Lower leg skin (tissue), 4 donors: ENCODE measurements around the gene FCSK. TPM values are rescaled to one million over a fixed set of nuclear protein-coding genes. Genes with fewer than 3 reads are reported as not detected.

Experiments
- DNase-seq, 2 donors: peaks; one replicate each; pipeline ENCODE4 v3.0.0-alpha.2; 2019; ENCODE audit warnings: low spot score in 2 of 2
- H3K4me3 ChIP-seq: fragments of 200-600 bp; sonication (generic); 2 replicates; pipeline ENCODE4 v1.5.1; 2017; ENCODE audit warnings: mild to moderate bottlenecking, low read depth; ENCODE audit not compliant: poor library complexity, severe bottlenecking
- POLR2A ChIP-seq, 2 donors: fragments of 450-650 bp; IDR thresholded peaks; one replicate each; pipeline ENCODE4 v1.6.1; 2016 to 2017; ENCODE audit warnings: antibody characterized with exemption in 2 of 2, mild to moderate bottlenecking in 1 of 2, moderate library complexity in 1 of 2
- WGBS, 2 donors: methylation state at CpG; one replicate each; pipeline ENCODE4 v1.1.5; 2018; 5-methylcytosine and 5-hydroxymethylcytosine counted together
- intact Hi-C: fragments of 100-400 bp; cut with DNase I; formaldehyde crosslinking; loops from one replicate; pipeline ENCODE4 v1.15.0; 2023; ENCODE audit warnings: low total_unique reads
- total RNA-seq, 4 donors: library from RNA; depleted of rRNA; stranded (reverse); fragments of >200 nt; gene quantifications; one replicate each; pipeline ENCODE4 v1.1.0, GENCODE V29; 2016
- TF ChIP-seq, protein P1 (sequence below), 3 donors: fragments of 450-650 bp; IDR thresholded peaks; one replicate each; pipeline ENCODE4 v1.5.1; 2016; ENCODE audit warnings: antibody characterized with exemption in 3 of 3, mild to moderate bottlenecking in 3 of 3, moderate library complexity in 2 of 3

FCSK gene
- total RNA-seq, 4 donors from 2014 or later = 17.9 to 31.7 (median 23.4) TPM

DNA sequence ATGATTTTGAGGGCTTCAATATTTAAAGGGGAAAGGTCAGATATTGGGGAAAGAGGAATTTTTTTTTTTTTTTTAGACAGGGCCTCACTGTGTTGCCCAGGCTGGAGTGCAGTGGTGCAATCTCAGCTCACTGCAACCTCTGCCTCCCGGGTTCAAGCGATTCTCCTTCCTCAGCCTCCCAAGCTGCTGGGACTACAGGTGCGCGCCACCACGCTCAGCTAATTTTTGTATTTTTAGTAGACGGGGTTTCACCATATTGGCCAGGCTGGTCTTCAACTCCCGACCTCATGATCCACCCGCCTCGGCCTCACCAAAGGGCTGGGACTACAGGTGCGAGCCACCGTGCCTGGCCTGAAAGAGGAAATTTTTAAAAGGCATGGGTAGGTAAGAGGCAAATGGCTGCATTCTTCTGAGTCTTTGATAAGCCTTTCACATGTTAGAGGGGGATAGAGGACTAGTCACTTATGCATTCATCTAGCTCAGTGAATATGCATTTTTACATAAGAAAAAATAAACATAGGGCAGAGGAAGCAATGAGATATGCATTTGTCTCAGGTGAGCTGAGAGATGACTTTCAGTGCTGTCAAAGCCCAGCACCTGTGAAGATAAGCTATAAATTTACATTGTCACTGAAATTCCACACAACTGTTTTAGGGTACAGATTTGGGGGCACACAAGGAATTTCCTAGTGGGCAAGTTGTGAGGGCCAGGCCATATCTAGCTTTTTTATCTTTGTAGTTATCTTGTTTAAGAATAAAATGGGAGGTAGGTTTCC lies 1.1 kb upstream of the FCSK start:
- WGBS, 2 donors = 97% methylated on average over 11 of the region's 11 CpGs
- intact Hi-C loops = no loop called here
- H3K4me3 ChIP-seq = no peak overlapping the region
- no peak for DNase-seq
- TF ChIP-seq POLR2A (IDR thresholded peaks at IDR 0.05) = no peak
- TF ChIP-seq, protein P1, sequence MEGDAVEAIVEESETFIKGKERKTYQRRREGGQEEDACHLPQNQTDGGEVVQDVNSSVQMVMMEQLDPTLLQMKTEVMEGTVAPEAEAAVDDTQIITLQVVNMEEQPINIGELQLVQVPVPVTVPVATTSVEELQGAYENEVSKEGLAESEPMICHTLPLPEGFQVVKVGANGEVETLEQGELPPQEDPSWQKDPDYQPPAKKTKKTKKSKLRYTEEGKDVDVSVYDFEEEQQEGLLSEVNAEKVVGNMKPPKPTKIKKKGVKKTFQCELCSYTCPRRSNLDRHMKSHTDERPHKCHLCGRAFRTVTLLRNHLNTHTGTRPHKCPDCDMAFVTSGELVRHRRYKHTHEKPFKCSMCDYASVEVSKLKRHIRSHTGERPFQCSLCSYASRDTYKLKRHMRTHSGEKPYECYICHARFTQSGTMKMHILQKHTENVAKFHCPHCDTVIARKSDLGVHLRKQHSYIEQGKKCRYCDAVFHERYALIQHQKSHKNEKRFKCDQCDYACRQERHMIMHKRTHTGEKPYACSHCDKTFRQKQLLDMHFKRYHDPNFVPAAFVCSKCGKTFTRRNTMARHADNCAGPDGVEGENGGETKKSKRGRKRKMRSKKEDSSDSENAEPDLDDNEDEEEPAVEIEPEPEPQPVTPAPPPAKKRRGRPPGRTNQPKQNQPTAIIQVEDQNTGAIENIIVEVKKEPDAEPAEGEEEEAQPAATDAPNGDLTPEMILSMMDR (IDR thresholded peaks at IDR 0.05) = no peak

DNA sequence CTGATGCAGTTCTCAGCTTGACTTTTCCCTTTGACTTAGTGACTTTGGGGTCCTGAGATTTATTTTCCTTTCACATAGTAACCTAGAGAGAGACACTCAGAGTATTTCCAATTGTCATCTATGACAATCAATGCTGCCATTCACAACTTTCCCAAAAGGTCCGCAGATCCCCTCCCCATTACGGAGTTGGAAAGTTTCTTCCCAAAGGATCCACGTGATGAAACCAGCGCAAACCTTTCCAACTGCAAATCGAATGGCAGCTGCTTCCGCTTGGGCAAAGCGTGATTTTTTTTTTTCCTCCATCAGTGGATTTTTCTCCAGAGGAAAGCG lies 538 bp upstream of the FCSK start:
- no peak for TF ChIP-seq POLR2A (IDR thresholded peaks at IDR 0.05)
- TF ChIP-seq, protein P1 (IDR thresholded peaks at IDR 0.05) = no peak
- peak overlapping the region; percentile 92 for H3K4me3 ChIP-seq
- intact Hi-C loops = no loop called here
- DNase-seq = no peak
- 0 to 1% methylated on average over 8 of the region's 8 CpGs for WGBS, 2 donors

DNA sequence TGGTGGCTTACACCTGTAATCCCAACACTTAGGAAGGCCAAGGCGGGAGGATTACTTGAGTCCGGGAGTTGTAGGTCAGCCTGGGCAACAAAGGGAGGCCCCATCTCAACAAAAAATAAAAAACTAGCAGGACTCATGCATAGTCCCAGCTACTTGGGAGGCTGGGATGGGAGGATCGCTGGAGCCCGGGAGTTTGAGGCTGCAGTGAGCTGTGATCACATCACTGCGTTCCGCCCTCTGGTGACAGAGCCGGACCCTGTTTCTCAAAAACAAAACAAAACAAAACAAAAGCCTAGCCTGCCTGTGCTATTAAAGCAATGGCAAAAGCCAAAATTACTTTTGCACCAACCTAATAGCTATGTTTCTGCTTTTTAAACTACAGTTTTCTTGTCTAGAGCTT lies 1.5 kb downstream of the FCSK start:
- H3K4me3 ChIP-seq = no peak overlapping the region
- 85 to 86% methylated on average over 7 of the region's 7 CpGs for WGBS, 2 donors
- DNase-seq = no peak
- TF ChIP-seq POLR2A (IDR thresholded peaks at IDR 0.05) = no peak
- TF ChIP-seq, protein P1 (IDR thresholded peaks at IDR 0.05) = no peak
- intact Hi-C loops = no loop called here

DNA sequence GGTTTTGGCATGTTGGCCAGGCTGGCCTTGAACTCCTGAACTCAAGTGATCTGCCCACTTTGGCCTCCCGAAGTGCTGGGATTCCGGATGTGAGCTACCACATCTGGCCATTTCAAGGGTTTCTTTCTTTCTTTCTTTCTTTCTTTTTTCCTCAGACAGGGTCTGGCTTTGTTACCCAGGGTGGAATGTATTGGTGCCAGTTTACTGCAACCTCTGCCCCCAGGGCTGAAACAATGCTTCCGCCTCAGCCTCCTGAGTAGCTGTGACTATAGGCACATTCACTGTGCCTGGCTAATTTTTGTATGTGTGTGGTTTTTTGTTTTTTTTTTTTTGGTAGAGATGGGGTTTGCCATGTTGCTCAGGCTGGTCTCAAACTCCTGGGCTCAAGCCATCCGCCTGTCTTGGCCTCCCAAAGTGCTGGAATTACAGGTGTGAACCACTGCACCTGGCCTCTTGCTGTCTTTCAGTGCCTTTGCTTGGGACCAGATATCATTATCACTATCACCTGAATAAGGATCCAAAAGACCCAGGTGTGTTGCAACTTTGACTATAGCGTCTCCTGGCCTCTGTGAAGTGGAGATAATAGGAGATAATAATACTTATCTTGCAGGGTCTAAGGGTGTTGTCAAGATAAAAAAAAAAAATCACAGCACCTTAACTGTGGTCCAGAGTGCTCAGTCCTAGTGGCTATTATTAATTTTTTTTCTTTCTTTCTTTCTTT lies 3.2 kb downstream of the FCSK start:
- 90 to 91% methylated on average over 5 of the region's 5 CpGs for WGBS, 2 donors
- TF ChIP-seq POLR2A (IDR thresholded peaks at IDR 0.05) = no peak
- TF ChIP-seq, protein P1 (IDR thresholded peaks at IDR 0.05) = no peak
- no peak for DNase-seq
- intact Hi-C loops = no loop called here
- H3K4me3 ChIP-seq = no peak overlapping the region

DNA sequence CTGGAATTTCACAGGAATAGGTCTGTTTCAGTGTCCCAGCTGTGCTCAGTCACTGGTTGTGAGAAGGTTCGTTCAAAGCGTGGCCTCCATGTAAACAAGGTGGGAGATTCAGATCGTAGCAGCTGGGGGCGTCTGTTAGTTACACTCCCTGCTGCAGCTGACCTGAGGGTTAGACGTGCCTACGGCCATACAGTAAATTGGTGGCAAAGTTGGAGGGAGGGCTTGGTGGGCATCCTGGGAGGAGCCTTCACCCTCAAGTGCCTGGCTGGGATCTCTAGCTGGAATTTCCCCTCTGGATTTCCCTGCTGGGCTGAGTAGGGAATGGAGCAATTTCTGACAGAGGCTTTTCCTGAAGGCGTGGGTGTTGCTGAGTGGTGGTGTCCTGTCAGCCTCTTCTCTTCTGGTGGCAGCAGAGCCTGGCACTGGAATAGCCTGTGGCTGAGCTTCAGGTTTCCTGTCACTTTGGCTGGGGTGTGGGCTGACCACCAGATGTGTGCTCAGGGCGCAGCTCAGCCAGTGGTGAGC lies 6.4 kb downstream of the FCSK start:
- TF ChIP-seq, protein P1 (IDR thresholded peaks at IDR 0.05) = no peak
- no peak for TF ChIP-seq POLR2A (IDR thresholded peaks at IDR 0.05)
- no peak overlapping the region for H3K4me3 ChIP-seq
- no peak for DNase-seq
- intact Hi-C loops = no loop called here
- 64 to 66% methylated on average over 8 of the region's 8 CpGs for WGBS, 2 donors
